ENCODE data around the gene NFKB1.
"Not testable (repeated sequence)": the region's sequence is repeated elsewhere in the genome, so short reads cannot be mapped to it uniquely, and the experiment has no call there.

Gene NFKB1, protein sequence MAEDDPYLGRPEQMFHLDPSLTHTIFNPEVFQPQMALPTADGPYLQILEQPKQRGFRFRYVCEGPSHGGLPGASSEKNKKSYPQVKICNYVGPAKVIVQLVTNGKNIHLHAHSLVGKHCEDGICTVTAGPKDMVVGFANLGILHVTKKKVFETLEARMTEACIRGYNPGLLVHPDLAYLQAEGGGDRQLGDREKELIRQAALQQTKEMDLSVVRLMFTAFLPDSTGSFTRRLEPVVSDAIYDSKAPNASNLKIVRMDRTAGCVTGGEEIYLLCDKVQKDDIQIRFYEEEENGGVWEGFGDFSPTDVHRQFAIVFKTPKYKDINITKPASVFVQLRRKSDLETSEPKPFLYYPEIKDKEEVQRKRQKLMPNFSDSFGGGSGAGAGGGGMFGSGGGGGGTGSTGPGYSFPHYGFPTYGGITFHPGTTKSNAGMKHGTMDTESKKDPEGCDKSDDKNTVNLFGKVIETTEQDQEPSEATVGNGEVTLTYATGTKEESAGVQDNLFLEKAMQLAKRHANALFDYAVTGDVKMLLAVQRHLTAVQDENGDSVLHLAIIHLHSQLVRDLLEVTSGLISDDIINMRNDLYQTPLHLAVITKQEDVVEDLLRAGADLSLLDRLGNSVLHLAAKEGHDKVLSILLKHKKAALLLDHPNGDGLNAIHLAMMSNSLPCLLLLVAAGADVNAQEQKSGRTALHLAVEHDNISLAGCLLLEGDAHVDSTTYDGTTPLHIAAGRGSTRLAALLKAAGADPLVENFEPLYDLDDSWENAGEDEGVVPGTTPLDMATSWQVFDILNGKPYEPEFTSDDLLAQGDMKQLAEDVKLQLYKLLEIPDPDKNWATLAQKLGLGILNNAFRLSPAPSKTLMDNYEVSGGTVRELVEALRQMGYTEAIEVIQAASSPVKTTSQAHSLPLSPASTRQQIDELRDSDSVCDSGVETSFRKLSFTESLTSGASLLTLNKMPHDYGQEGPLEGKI

DNA sequence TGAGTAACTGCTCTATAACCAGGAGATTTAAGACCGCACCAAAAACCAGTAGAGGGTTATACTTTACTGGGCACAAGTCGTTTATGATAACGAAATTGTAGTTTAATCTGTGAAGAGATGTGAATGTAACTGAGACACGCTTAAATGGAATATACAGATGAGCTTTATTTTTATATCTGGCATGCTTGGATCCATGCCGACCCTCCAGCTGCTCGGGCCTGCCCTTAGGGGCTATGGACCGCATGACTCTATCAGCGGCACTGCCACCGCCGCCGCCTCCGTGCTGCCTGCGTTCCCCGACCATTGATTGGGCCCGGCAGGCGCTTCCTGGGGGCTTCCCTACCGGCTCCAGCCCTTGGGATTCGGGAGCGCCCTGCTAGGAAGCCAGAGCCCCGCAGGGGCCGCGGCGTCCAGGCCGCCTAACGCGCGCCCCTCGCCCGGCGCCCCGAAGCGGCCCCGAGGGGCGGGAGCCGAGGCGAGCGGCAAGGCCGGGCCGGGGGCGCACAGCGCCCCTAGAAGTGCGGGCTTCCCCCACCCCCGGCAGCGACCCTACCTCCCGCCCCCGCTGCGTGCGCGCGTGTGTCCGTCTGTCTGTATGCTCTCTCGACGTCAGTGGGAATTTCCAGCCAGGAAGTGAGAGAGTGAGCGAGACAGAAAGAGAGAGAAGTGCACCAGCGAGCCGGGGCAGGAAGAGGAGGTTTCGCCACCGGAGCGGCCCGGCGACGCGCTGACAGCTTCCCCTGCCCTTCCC, at the start of gene NFKB1:
NFKB1 (plus strand) TSS at position 664 of the 751 bp plus-strand sequence. CDS start 24,160 bp downstream, outside the sequence.
- in situ Hi-C loops (cut with HindIII; ENCODE audit: low sequenced_read_pairs) = no loop called here

DNA sequence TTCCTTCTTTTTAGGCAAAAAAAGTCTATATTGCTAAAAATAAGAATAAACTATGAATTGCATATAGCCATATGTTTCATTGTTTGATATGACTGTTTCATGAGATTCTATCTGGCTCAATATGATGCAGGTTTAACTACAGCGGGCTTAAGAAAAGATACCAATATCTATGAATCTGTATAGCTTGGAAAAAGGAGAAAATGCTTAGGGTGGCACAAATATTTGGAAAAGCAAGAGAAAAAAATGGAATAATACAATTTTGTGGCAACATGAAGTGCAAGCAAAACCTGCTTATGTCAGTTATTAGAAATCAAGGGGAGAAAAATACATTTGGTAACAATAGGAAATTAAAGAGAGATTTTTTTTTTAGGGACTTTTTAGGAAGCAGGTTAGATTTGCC, 48.3 kb upstream of the NFKB1 start:
- in situ Hi-C loops (cut with HindIII; ENCODE audit: low sequenced_read_pairs) = no loop called here

DNA sequence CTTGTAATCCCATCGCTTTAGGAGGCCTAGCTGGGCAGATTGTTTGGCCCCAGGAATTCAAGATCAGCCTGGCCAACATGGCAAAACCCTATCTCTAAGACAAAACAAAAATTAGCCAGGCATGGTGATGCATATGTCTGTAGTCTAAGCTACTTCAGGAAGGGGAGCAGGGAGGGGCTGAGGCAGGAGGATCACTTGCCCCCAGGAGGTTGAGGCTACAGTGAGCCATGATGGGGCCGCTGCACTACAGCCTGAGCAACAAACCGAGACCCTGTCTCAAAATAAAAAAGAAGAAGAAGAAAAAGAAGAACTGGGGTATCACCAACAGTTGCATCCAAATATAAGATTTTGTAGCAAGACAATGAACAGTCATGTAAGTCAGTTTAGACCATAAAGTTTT, 47.3 kb upstream of the NFKB1 start:
- in situ Hi-C loops (cut with HindIII; ENCODE audit: low sequenced_read_pairs) = no loop called here

DNA sequence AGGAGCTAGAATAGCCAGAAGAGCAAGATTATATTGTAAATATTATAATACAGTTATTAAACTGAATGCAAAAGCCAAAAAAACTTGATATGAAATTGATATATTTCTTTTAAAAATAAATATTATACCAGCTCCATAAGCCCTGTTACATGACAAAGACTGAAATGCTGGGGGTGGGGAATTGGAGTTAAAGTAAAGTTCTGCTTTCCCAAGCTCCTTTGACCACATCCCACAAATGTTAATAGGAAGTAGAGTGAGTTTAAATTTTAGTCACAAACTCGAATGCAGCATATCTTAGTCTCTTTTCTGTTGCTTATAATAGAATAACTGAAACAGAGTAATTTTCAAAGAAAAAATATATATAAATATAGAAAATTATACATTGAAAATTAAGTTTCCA, 46.9 kb upstream of the NFKB1 start:
- in situ Hi-C loops (cut with HindIII; ENCODE audit: low sequenced_read_pairs) = no loop called here

DNA sequence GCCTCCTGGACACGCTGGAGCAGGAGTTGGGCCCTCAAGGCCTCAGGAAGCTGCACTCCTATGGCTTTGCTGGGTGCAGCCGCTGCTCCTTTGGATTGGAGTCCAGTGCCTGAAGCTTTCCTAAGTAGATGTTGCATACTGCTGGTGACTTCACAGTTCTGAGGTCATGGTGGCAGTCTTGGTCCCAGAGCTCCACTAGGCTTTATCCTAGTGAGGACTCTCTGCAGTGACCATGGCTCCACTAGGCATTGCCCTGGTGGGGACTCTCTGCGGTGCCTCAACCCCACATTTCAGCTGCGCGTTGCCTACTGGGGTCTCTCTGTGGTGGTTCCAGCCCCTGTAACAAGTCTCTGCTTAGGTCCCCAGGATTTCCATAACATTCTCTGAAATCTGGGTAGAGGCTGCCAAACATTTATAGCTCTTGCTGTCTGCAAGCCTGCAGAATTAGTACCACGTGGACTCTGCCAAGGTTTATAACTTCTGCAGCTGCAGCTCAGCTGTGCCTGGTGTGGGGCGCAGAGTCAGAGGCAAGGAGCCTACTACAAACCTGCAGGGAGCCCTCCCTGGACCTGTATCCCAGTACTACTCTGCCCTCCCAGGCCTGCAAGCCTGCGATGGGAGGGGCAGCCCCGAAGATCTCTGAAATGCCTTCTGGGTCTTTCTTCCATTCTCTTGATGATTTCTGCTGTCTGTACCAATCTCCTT, 46.0 kb upstream of the NFKB1 start:
- in situ Hi-C loops (cut with HindIII; ENCODE audit: low sequenced_read_pairs) = no loop called here

DNA sequence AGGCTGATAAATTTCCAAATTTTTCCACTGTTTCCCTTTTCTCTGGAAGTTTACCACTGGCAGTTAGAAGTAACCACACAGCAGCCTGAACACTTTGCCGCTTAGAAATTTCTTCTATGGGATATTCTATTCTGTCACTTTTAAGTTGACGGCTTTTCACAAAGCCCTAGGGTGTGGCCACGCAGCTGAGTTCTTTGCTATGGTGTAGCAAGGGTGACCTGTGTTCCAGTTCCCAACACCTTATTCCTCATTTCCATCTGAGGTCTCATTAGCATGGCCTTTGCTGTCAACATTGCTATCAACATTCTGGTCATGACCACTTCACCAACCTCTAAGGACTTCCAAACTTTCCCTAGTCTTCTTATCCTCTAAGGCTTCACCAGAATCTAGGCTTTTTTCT, 45.4 kb upstream of the NFKB1 start:
- in situ Hi-C loops (cut with HindIII; ENCODE audit: low sequenced_read_pairs) = no loop called here

DNA sequence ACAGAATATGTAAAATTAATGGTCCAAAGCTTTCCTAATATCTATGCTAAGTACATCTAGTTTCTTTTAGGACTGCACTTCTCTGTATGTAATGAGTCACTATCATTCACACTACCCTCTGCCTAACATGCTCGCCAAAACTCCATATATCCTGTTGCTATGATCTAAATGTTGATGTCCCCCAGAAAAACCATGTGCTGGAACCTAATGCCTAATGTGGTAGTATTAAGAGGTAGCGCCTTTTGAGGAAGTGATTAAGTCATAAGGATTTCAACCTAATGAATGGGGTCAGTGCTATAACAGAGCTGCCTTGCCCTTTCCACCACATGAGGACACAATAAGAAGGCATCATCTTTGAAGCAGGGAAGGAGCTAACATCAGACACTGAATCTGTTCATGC, 34.9 kb upstream of the NFKB1 start:
- in situ Hi-C loops (cut with HindIII; ENCODE audit: low sequenced_read_pairs) = no loop called here

DNA sequence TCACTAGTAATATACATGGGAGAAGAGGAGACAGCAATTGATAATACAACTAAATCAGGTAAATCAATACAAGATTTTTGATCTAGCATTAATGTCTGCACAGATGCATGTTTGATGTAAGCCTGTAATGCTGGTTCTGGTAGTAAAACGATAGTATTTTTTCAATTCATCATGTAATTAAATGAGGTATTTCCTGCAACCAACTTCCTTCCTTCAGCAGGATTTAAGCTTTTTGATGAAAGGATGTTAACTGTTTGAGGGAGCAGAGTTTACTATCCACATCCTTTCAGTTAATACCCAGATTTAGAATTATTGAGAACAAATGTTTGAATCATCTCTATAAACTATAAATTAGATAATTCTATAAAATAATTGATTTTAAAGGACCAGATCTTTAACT, 31.4 kb upstream of the NFKB1 start:
- in situ Hi-C loops (cut with HindIII; ENCODE audit: low sequenced_read_pairs) = no loop called here

DNA sequence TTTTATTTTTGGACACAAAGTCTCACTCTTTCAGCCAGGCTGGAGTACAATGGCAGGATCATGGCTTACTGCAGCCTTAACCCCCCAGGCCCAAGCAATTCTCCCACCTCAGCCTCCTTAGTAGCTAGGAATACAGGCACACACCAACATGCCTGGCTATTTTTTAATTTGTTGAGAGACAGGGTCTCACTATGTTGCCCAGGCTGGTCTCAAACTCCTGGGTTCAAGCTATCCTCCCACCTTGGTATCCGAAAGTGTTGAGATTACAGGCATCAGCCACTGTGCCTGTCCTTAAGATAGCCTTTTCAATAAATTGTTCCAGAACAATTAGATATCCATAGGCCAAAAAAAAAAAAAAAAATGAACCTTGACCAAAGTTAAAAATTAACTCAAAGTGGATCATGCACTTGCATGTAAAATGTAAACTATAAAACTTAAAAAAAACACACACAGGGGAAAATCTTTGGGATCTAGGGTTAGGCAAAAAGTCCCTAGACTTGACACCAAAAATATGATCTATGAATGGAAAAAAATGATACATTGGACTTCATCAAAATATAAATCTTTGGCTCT, 28.6 kb upstream of the NFKB1 start:
- in situ Hi-C loops (cut with HindIII; ENCODE audit: low sequenced_read_pairs) = no loop called here

DNA sequence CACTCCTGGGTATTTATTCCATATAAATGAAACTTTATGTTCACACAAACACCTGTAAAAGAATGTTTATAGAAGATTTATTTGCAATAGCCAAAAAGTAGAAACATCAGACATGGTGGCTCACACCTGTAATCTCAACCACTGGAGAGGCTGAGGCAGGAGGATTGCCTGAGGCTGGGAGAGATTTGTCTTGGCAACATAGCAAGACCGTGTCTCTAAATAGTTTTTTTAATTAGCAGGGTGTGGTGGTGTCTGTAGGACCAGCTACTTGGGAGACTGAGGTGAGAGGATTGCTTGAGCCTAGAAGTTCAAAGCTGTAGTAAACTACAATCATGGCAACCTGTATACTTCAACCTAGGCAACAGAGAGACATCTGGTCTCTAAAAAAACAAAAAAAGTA, 27.7 kb upstream of the NFKB1 start:
- in situ Hi-C loops (cut with HindIII; ENCODE audit: low sequenced_read_pairs) = no loop called here

DNA sequence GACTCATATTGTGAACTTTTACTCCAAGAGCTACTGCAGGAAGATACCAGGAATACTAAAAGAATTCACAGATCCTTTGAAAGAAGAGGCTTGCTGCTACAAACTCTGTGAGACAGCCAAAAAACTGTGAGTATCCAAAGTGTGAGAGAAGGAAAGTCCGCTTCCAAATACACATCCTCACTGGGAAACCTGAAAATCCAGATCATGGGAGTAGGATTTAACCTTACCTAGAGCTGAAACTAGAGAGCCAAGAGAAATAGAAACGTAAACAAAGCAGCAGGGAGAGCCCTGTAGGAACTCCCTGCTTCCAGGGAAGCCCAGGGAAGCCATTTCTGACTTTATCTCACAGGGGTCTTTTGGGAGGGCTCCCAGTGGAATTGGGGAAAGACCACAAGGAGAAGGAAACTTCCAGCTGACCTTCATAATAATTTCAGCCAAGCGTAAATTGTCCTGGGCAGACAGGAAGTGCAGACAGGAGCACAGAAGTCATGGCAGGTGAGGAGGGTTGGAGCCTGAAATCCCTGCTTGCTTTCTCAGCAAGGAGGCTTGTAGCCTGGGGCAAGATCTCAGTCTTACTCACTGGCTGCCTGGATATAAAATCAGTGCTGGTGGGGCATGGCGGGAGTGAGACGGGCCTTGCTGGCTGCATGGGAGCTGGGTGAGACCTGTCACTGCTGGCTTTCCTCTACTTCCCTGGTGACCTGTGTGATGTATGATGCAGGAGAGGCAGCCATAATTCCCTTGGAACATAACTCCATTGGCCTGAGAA, 26.2 kb upstream of the NFKB1 start:
- in situ Hi-C loops (cut with HindIII; ENCODE audit: low sequenced_read_pairs) = no loop called here

DNA sequence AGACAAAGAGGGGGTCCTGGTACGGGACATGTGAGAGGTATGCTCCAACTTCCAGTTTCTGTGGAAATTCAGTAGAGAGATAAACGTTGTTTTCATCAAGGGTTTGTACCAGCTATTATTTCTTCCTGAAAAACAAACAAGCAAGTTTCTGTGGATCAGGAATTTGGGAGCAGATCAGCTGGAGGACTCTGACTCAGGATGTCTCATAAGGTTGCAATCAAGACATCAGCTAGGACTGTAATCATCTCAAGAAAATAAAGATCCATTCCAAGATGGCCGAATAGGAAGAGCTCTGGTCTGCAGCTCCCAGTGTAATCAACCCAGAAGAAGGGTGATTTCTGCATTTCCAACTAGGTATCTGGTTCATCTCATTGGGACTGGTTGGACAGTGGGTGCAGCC, 23.5 kb upstream of the NFKB1 start:
- in situ Hi-C loops (cut with HindIII; ENCODE audit: low sequenced_read_pairs) = no loop called here

DNA sequence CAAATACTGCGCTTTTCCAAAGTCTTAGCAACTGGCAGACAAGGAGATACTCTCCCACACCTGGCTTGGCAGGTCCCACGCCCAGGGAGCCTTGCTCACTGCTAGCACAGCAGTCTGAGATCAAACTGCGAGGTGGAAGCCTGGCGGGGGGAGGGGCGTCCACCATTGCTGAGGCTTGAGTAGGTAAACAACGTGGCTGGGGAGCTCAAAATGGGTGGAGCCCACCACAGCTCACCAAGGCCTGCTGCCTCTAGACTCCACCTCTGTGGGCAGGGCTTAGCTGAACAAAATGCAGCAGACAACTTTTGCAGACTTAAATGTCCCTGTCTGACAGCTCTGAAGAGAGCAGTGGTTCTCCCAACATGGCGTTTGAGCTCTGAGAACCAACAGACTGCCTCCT, 23.0 kb upstream of the NFKB1 start:
- in situ Hi-C loops (cut with HindIII; ENCODE audit: low sequenced_read_pairs) = no loop called here

DNA sequence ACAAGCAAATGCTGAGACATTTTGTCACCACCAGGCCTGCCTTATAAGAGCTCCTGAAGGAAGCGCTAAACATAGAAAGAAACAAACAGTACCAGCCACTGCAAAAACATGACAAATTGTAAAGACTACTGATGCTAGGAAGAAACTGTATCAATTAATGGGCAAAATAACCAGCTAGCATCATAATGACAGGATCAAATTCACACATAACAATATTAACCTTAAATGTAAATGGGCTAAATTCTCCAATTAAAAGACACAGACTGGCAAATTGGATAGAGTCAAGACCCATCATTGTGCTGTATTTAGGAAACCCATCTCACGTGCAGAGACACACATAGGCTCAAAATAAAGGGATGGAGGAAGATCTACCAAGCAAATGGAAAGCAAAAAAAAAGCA, 21.3 kb upstream of the NFKB1 start:
- in situ Hi-C loops (cut with HindIII; ENCODE audit: low sequenced_read_pairs) = not testable (repeated sequence)

DNA sequence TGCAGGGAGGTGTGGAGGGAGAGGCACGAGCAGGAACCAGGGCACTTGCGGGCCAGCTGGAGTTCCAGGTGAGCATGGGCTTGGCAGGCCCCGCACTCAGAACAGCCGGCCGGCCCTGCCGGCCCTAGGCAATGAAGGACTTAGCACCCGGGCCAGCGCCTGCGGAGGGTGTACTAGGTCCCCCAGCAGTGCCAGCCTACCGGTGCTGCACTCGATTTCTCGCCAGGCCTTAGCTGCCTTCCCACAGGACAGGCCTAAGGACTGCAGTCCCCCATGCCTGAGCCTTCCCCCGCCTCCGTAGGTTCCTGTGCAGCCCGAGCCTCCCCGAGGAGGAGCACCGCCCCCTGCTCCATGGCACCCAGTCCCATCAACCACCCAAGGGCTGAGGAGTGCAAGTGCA, 18.0 kb upstream of the NFKB1 start:
- in situ Hi-C loops (cut with HindIII; ENCODE audit: low sequenced_read_pairs) = no loop called here

DNA sequence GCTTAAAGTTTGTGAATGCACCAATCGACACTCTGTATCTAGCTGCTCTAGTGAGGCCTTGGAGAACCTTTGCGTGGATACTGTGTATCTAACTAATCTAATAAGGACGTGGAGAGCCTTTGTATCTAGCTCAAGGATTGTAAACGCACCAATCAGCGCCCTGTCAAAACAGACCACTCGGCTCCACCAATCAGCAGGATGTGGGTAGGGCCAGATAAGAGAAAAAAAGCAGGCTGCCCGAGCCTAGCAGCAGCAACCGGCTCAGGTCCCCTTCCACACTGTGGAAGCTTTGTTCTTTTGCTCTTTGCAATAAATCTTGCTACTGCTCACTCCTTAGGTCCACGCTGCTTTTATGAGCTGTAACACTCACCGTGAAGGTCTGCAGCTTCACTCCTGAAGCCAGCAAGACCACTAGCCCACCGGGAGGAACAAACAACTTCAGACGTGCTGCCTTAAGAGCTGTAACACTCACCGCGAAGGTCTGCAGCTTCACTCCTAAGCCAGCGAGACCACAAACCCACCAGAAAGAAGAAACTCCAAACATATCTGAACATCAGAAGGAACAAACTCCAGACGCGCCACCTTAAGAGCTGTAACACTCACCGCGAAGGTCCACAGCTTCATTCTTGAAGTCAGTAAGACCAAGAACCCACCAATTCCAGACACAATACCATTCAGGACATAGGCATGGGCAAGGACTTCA, 17.0 kb upstream of the NFKB1 start:
- in situ Hi-C loops (cut with HindIII; ENCODE audit: low sequenced_read_pairs) = not testable (repeated sequence)

DNA sequence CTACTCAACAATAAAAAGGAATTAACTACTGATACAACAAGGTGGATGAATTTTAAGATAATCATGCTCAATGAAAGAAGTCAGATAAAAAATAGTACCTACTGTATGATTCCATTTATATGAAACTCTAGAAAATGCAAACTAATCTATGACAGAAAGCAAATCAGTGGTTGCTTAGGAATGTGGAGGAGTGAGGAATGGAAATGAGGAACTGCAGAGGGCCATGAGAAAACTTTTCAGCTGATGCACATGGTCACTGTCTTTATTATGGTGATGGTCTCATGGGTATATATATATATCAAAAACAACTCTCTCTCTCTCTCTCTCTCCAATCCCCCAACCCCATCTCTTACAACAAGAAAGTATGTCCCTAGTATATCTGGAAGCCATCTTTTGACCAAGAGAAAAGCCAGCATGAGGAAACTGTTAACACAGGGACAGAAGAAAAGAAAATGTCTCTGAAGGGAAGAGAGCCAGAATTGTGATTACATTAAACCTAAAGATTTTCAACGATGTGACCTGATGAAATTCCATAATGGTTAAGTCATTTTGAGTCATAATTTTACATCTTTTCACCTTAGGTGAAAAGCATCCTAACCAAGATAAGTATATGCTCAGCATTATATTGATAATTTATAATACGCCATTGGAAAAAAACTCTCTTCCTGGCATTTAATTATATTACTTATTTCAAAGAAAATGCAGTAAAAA, 8.5 kb upstream of the NFKB1 start:
- in situ Hi-C loops (cut with HindIII; ENCODE audit: low sequenced_read_pairs) = no loop called here

DNA sequence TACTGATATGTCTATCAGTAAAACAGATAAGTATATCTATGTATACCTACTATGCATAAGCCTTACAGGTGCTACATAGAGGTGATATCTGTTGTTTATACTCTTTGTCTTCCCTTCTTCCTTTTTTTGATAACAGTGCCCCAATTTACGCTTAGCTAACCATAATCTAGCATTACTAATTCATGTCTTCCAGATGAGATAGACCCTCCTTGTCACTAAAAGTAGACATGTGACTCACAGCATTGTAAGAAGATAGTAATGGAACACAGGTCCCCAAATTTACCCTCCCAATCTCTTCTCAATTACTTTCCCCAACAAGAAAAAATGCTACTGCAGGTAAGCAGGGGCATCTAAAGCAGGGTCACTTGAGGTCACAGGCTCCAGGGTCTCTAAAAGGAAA, 7.9 kb upstream of the NFKB1 start:
- in situ Hi-C loops (cut with HindIII; ENCODE audit: low sequenced_read_pairs) = no loop called here

Data from DLD1 (cell line).